Adrenal gland (tissue), 5 donors: ENCODE results near the gene PCYOX1L.

Experiments used
- CTCF ChIP-seq, 6 experiments: fragments of 450-650 bp in 4 of 6; fragments of 200-600 bp in 2 of 6; sonication (generic) in 1 of 6; IDR thresholded peaks; 1 replicate in 5 of 6; 2 replicates in 1 of 6; pipeline versions ENCODE4 v1.5.1 to v1.8.0; 2016 to 2021; ENCODE audit warnings: antibody characterized with exemption in 6 of 6, mild to moderate bottlenecking in 2 of 6, moderate library complexity in 1 of 6
- POLR2A ChIP-seq, 2 donors: fragments of 450-650 bp; IDR thresholded peaks; one replicate each; pipeline ENCODE4 v1.6.1; 2017; ENCODE audit warnings: antibody characterized with exemption in 2 of 2, mild to moderate bottlenecking in 2 of 2, moderate library complexity in 1 of 2
- donor health status: DM: no; HTN: no; CAD: no.

- TF ChIP-seq CTCF (IDR thresholded peaks at IDR 0.05), result no peak
- TF ChIP-seq POLR2A (IDR thresholded peaks at IDR 0.05), result no peak
These were observed 46.3 kb downstream of the PCYOX1L start for GRCh38 chr5:149403923-149404745.
